ENCODE measurements around the gene ANKRD34A. TPM values are rescaled to one million over a fixed set of nuclear protein-coding genes. Genes with fewer than 3 reads are reported as not detected.
A peak's percentile ranks its signal among the peaks of the same experiment; 100 is the strongest.
"Not testable (repeated sequence)": the region's sequence is repeated elsewhere in the genome, so short reads cannot be mapped to it uniquely, and the experiment has no call there.

ANKRD34A gene
- total and polyA plus RNA-seq, 8 donors = 0.73 to 1.3 (median 0.91) TPM

- Histone ChIP-seq H3K36me3 (peaks cover 0 to 55% of the 10 kb centered on the region in 2 donors), H3K4me3 (no peak overlapping the region), H3K9me3 (no peaks in the 10 kb centered on the region), H3K4me1 (peaks cover 0 to 22% of the 10 kb centered on the region in 2 donors), H3K27ac (no peak overlapping the region), H3K27me3 (no peaks in the 10 kb centered on the region)
- TF ChIP-seq, protein P1, sequence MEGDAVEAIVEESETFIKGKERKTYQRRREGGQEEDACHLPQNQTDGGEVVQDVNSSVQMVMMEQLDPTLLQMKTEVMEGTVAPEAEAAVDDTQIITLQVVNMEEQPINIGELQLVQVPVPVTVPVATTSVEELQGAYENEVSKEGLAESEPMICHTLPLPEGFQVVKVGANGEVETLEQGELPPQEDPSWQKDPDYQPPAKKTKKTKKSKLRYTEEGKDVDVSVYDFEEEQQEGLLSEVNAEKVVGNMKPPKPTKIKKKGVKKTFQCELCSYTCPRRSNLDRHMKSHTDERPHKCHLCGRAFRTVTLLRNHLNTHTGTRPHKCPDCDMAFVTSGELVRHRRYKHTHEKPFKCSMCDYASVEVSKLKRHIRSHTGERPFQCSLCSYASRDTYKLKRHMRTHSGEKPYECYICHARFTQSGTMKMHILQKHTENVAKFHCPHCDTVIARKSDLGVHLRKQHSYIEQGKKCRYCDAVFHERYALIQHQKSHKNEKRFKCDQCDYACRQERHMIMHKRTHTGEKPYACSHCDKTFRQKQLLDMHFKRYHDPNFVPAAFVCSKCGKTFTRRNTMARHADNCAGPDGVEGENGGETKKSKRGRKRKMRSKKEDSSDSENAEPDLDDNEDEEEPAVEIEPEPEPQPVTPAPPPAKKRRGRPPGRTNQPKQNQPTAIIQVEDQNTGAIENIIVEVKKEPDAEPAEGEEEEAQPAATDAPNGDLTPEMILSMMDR (IDR thresholded peaks at IDR 0.05) = no peak
- intact Hi-C loops (cut with DNase I) = no loop called here
- DNase-seq (no peak), ATAC-seq (peak; percentile 73)
Measured at GRCh38 chr1:145936247-145936646, 28.1 kb downstream of the ANKRD34A start.

- intact Hi-C loops (cut with DNase I) = no loop called here
- H3K4me3 ChIP-seq = no peak overlapping the region
- ATAC-seq (no peak), DNase-seq (no peak)
- no peak overlapping the region for H3K27ac ChIP-seq
- H3K27me3 ChIP-seq = no peaks in the 10 kb centered on the region
- peaks cover 0 to 49% of the 10 kb centered on the region in 2 donors for H3K36me3 ChIP-seq
- H3K4me1 ChIP-seq = peaks cover 0 to 22% of the 10 kb centered on the region in 2 donors
- TF ChIP-seq, protein P1 (IDR thresholded peaks at IDR 0.05) = no peak
- no peaks in the 10 kb centered on the region for H3K9me3 ChIP-seq
Measured at GRCh38 chr1:145935708-145936107, 28.7 kb downstream of the ANKRD34A start.

GRCh38 chr1:145932522-145933009 is 31.8 kb downstream of the ANKRD34A start:
- H3K27ac ChIP-seq; DNase-seq; H3K27me3 ChIP-seq; H3K9me3 ChIP-seq; intact Hi-C loops (cut with DNase I); ATAC-seq; H3K4me3 ChIP-seq: not testable (repeated sequence)
- peaks cover 0 to 28% of the 10 kb centered on the region in 2 donors for H3K4me1 ChIP-seq
- peaks cover 0 to 39% of the 10 kb centered on the region in 2 donors for H3K36me3 ChIP-seq

- H3K4me1 ChIP-seq = peaks cover 7 to 35% of the 10 kb centered on the region in 2 donors
- DNase-seq (no peak), ATAC-seq (no peak)
- TF ChIP-seq, protein P1 (IDR thresholded peaks at IDR 0.05) = no peak
- peak overlapping the region; percentile 95 for H3K27ac ChIP-seq
- intact Hi-C loops (cut with DNase I) = no loop called here
- no peaks in the 10 kb centered on the region for H3K27me3 ChIP-seq
- peak overlapping the region; percentile 58 to 71 for H3K4me3 ChIP-seq
- H3K36me3 ChIP-seq = peaks cover 0 to 14% of the 10 kb centered on the region in 2 donors
- H3K9me3 ChIP-seq = no peaks in the 10 kb centered on the region
Measured at GRCh38 chr1:145927916-145928643, 36.3 kb downstream of the ANKRD34A start.

DNA sequence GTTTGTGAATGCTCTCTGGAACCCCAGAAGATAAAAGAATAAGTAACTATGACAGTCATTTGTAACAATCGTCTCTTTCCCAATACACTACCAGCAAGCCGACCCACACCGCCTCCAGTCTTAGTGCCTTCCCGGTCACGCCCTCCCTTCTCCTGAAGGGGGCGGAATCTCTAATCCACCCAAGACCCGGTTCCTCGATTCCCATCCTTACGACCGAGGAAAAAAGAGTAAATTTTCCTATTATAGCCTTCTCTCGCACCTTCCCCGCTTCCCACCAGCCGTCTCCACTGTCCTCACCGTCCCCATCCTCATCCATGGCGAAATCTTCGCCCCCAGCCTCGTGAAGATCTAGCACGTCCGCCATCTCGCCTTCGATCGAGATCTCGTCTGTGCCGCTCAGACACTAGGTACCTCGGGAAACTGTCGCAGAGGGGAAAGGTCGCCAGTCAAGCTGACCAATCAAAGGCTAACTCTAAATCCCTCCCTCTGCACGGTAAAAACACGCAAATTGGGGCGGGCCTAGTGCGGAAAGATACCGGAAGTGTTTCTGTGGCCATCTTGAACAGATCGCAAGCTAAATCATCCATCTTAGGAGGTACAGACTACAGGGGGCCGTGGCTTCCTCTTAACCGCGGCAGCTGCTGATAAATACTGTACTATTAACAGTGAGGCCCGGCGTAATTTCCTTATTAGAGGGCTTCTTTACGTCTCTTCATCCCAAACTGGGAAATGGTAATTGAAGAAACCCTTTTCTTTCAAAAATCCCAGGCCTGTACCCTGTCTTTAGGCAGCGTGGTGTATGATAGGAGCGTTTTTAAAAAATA is 37.1 kb downstream of the ANKRD34A start, which contains the start of gene RBM8A:
RBM8A (minus strand) TSS at position 422 of the 824 bp plus-strand sequence; CDS start at position 364, 58 bp downstream.
- DNase-seq (peak; percentile 84 to 98 (median 96)), ATAC-seq (peak; percentile 99)
- peaks cover 7 to 35% of the 10 kb centered on the region in 2 donors for H3K4me1 ChIP-seq
- TF ChIP-seq, protein P1 (IDR thresholded peaks at IDR 0.05) = peak; percentile 44 to 69
- H3K4me3 ChIP-seq = peak within 1 kb of the TSS; percentile 58 to 71
- H3K27ac ChIP-seq = peak within 1 kb of the TSS; percentile 95
- no peaks in the 10 kb centered on the region for H3K9me3 ChIP-seq
- intact Hi-C loops (cut with DNase I) = no loop called here
- H3K36me3 ChIP-seq = peaks cover 0 to 22% of the 10 kb centered on the region in 2 donors
- no peaks in the 10 kb centered on the region for H3K27me3 ChIP-seq

Data from left lung (tissue), 10 donors.